AG08396 (cell line): ENCODE results near the gene DUSP1.

Experiments used
- DNase-seq: peaks from one replicate; pipeline ENCODE4 v3.0.0; 2012; ENCODE audit warnings: low spot score, mixed read lengths

DUSP1 gene

GRCh38 chr5:172743112-172743959, 27.7 kb downstream of the DUSP1 start:
- DNase-seq, result no peak

- no peak for DNase-seq
These were observed 29.8 kb downstream of the DUSP1 start for GRCh38 chr5:172741206-172741582.

GRCh38 chr5:172740428-172741205, 30.4 kb downstream of the DUSP1 start:
- peak; percentile 88 for DNase-seq

- no peak for DNase-seq
These were observed 31.6 kb downstream of the DUSP1 start for GRCh38 chr5:172739375-172739774.

- no peak for DNase-seq
These were observed 34.4 kb downstream of the DUSP1 start for GRCh38 chr5:172736508-172737135.

- DNase-seq, result no peak
These were observed 35.7 kb downstream of the DUSP1 start for GRCh38 chr5:172735141-172735831.

- DNase-seq, result peak; percentile 21
These were observed 37.0 kb downstream of the DUSP1 start for GRCh38 chr5:172733974-172734346.

- DNase-seq, result peak; percentile 87
These were observed 37.6 kb downstream of the DUSP1 start for GRCh38 chr5:172733131-172733973.

GRCh38 chr5:172732201-172732865, 38.7 kb downstream of the DUSP1 start:
- DNase-seq, result no peak

- no peak for DNase-seq
These were observed 39.3 kb downstream of the DUSP1 start for GRCh38 chr5:172731680-172732074.

GRCh38 chr5:172730981-172731679, 39.9 kb downstream of the DUSP1 start:
- no peak for DNase-seq

GRCh38 chr5:172730222-172730621, 40.8 kb downstream of the DUSP1 start:
- no peak for DNase-seq

GRCh38 chr5:172729588-172729987, 41.4 kb downstream of the DUSP1 start:
- DNase-seq, result no peak

- no peak for DNase-seq
These were observed 42.3 kb downstream of the DUSP1 start for GRCh38 chr5:172728481-172729241.

- DNase-seq, result no peak
These were observed 43.4 kb downstream of the DUSP1 start for GRCh38 chr5:172727551-172727950.

- DNase-seq, result no peak
These were observed 44.0 kb downstream of the DUSP1 start for GRCh38 chr5:172726966-172727365.

- no peak for DNase-seq
These were observed 45.2 kb downstream of the DUSP1 start for GRCh38 chr5:172725785-172726184.

- DNase-seq, result no peak
These were observed 45.7 kb downstream of the DUSP1 start for GRCh38 chr5:172725273-172725672.
